ENCODE data around the gene BIN1.

DNA sequence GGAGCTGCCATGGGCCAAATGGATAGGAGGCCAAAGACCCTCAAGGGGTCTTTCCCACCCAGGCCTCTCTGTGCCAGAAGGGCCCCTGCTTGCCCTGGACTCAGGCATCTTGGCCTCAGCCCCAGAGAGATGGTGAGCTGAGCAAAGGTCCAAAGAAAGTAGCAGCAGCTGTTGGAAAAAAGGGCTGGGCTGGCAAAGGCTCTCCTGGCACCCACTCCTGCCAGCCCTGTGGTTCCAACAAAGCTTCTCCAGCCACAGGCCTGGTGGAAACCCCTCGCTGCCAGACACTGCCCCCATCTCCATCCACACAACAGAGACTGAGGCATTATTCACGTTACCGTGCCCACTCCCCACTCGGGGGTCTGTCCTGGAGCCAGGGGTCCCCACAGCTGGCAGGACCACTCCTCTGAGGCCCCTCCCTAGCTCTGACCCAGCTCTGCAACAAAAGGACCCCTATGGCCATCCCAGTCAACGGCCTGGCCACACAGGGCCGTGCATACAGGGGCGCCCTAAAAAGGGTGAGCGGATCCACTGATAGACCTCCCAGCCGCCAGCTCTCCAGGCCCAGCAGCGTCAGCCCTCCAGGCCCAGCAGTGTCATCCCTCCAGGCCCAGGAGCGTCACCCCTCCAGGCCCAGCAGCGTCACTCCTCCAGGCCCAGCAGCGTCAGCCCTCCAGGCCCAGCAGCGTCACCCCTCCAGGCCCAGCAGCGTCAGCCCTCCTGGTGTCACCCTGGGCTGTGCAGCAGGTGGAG is 10.1 kb downstream of the BIN1 start:
- TF ChIP-seq, protein P1, sequence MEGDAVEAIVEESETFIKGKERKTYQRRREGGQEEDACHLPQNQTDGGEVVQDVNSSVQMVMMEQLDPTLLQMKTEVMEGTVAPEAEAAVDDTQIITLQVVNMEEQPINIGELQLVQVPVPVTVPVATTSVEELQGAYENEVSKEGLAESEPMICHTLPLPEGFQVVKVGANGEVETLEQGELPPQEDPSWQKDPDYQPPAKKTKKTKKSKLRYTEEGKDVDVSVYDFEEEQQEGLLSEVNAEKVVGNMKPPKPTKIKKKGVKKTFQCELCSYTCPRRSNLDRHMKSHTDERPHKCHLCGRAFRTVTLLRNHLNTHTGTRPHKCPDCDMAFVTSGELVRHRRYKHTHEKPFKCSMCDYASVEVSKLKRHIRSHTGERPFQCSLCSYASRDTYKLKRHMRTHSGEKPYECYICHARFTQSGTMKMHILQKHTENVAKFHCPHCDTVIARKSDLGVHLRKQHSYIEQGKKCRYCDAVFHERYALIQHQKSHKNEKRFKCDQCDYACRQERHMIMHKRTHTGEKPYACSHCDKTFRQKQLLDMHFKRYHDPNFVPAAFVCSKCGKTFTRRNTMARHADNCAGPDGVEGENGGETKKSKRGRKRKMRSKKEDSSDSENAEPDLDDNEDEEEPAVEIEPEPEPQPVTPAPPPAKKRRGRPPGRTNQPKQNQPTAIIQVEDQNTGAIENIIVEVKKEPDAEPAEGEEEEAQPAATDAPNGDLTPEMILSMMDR (IDR thresholded peaks at IDR 0.05): no peak
- no peak for TF ChIP-seq SIN3A (IDR thresholded peaks at IDR 0.05; ENCODE audit: borderline replicate concordance, insufficient read depth, low read depth, low read length)
- no peak for TF ChIP-seq POLR2AphosphoS5 (IDR thresholded peaks at IDR 0.05; ENCODE audit: low read depth, low read length)
- TF ChIP-seq, protein P2, sequence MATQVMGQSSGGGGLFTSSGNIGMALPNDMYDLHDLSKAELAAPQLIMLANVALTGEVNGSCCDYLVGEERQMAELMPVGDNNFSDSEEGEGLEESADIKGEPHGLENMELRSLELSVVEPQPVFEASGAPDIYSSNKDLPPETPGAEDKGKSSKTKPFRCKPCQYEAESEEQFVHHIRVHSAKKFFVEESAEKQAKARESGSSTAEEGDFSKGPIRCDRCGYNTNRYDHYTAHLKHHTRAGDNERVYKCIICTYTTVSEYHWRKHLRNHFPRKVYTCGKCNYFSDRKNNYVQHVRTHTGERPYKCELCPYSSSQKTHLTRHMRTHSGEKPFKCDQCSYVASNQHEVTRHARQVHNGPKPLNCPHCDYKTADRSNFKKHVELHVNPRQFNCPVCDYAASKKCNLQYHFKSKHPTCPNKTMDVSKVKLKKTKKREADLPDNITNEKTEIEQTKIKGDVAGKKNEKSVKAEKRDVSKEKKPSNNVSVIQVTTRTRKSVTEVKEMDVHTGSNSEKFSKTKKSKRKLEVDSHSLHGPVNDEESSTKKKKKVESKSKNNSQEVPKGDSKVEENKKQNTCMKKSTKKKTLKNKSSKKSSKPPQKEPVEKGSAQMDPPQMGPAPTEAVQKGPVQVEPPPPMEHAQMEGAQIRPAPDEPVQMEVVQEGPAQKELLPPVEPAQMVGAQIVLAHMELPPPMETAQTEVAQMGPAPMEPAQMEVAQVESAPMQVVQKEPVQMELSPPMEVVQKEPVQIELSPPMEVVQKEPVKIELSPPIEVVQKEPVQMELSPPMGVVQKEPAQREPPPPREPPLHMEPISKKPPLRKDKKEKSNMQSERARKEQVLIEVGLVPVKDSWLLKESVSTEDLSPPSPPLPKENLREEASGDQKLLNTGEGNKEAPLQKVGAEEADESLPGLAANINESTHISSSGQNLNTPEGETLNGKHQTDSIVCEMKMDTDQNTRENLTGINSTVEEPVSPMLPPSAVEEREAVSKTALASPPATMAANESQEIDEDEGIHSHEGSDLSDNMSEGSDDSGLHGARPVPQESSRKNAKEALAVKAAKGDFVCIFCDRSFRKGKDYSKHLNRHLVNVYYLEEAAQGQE (IDR thresholded peaks at IDR 0.05; ENCODE audit: insufficient read depth in 1 of 2, low read depth in 2 of 2, low read length in 1 of 2): no peak

All from Panc1 (cell line).